ENCODE data around the gene BPIFB4.
"Not testable (repeated sequence)": the region's sequence is repeated elsewhere in the genome, so short reads cannot be mapped to it uniquely, and the experiment has no call there.

The BPIFB4 gene

GRCh38 chr20:33104336-33104735 lies 24.9 kb downstream of the BPIFB4 start:
- Histone ChIP-seq H3K36me3 (ENCODE audit: control insufficient read depth, insufficient read depth, low read length) (no peaks in the 10 kb centered on the region), H3K4me1 (ENCODE audit: control insufficient read depth, insufficient read depth, low read length) (peaks cover 6% of the 10 kb centered on the region), H3K4me3 (ENCODE audit: low read depth, low read length) (no peak overlapping the region), H3K9ac (ENCODE audit: low read length) (no peak overlapping the region), H3K9me3 (ENCODE audit: control insufficient read depth, insufficient read depth, low read depth, low read length) (no peaks in the 10 kb centered on the region), H3K27me3 (ENCODE audit: control insufficient read depth, insufficient read depth, low read length) (no peaks in the 10 kb centered on the region), H3K27ac (ENCODE audit: low read depth, low read length) (no peak overlapping the region)

- Histone ChIP-seq H3K4me1 (ENCODE audit: control insufficient read depth, insufficient read depth, low read length) (peaks cover 6% of the 10 kb centered on the region), H3K27me3 (ENCODE audit: control insufficient read depth, insufficient read depth, low read length) (no peaks in the 10 kb centered on the region), H3K4me3 (ENCODE audit: low read depth, low read length) (no peak overlapping the region), H3K9me3 (ENCODE audit: control insufficient read depth, insufficient read depth, low read depth, low read length) (no peaks in the 10 kb centered on the region), H3K27ac (ENCODE audit: low read depth, low read length) (no peak overlapping the region), H3K9ac (ENCODE audit: low read length) (no peak overlapping the region), H3K36me3 (ENCODE audit: control insufficient read depth, insufficient read depth, low read length) (no peaks in the 10 kb centered on the region)
Measured at GRCh38 chr20:33105316-33105924, 26.0 kb downstream of the BPIFB4 start.

GRCh38 chr20:33106058-33106620 lies 26.7 kb downstream of the BPIFB4 start:
- H3K4me1 ChIP-seq (ENCODE audit: control insufficient read depth, insufficient read depth, low read length); H3K27ac ChIP-seq (ENCODE audit: low read depth, low read length); H3K9ac ChIP-seq (ENCODE audit: low read length); H3K4me3 ChIP-seq (ENCODE audit: low read depth, low read length); H3K9me3 ChIP-seq (ENCODE audit: control insufficient read depth, insufficient read depth, low read depth, low read length); H3K27me3 ChIP-seq (ENCODE audit: control insufficient read depth, insufficient read depth, low read length); H3K36me3 ChIP-seq (ENCODE audit: control insufficient read depth, insufficient read depth, low read length): not testable (repeated sequence)

GRCh38 chr20:33108661-33109060 lies 29.2 kb downstream of the BPIFB4 start:
- no peak overlapping the region for H3K27ac ChIP-seq (ENCODE audit: low read depth, low read length)
- no peaks in the 10 kb centered on the region for H3K27me3 ChIP-seq (ENCODE audit: control insufficient read depth, insufficient read depth, low read length)
- peaks cover 6% of the 10 kb centered on the region for H3K9me3 ChIP-seq (ENCODE audit: control insufficient read depth, insufficient read depth, low read depth, low read length)
- no peak overlapping the region for H3K4me3 ChIP-seq (ENCODE audit: low read depth, low read length)
- H3K36me3 ChIP-seq (ENCODE audit: control insufficient read depth, insufficient read depth, low read length) = no peaks in the 10 kb centered on the region
- no peaks in the 10 kb centered on the region; the same call in 1 of the 2 replicates for H3K4me1 ChIP-seq (ENCODE audit: control insufficient read depth, insufficient read depth, low read length)
- H3K9ac ChIP-seq (ENCODE audit: low read length) = no peak overlapping the region

- Histone ChIP-seq H3K36me3 (ENCODE audit: control insufficient read depth, insufficient read depth, low read length) (no peaks in the 10 kb centered on the region), H3K9me3 (ENCODE audit: control insufficient read depth, insufficient read depth, low read depth, low read length) (peaks cover 11% of the 10 kb centered on the region), H3K4me1 (ENCODE audit: control insufficient read depth, insufficient read depth, low read length) (no peaks in the 10 kb centered on the region; the same call in 1 of the 2 replicates), H3K27me3 (ENCODE audit: control insufficient read depth, insufficient read depth, low read length) (no peaks in the 10 kb centered on the region), H3K4me3 (ENCODE audit: low read depth, low read length) (no peak overlapping the region), H3K27ac (ENCODE audit: low read depth, low read length) (no peak overlapping the region), H3K9ac (ENCODE audit: low read length) (no peak overlapping the region)
Measured at GRCh38 chr20:33110147-33110825, 30.8 kb downstream of the BPIFB4 start.

GRCh38 chr20:33111306-33111705 lies 31.9 kb downstream of the BPIFB4 start:
- Histone ChIP-seq H3K36me3 (ENCODE audit: control insufficient read depth, insufficient read depth, low read length) (no peaks in the 10 kb centered on the region), H3K4me1 (ENCODE audit: control insufficient read depth, insufficient read depth, low read length) (no peaks in the 10 kb centered on the region), H3K27ac (ENCODE audit: low read depth, low read length) (no peak overlapping the region), H3K9me3 (ENCODE audit: control insufficient read depth, insufficient read depth, low read depth, low read length) (peaks cover 11% of the 10 kb centered on the region), H3K4me3 (ENCODE audit: low read depth, low read length) (no peak overlapping the region), H3K9ac (ENCODE audit: low read length) (no peak overlapping the region), H3K27me3 (ENCODE audit: control insufficient read depth, insufficient read depth, low read length) (no peaks in the 10 kb centered on the region)

- no peaks in the 10 kb centered on the region for H3K27me3 ChIP-seq (ENCODE audit: control insufficient read depth, insufficient read depth, low read length)
- no peak overlapping the region for H3K9ac ChIP-seq (ENCODE audit: low read length)
- no peaks in the 10 kb centered on the region for H3K36me3 ChIP-seq (ENCODE audit: control insufficient read depth, insufficient read depth, low read length)
Measured at GRCh38 chr20:33112547-33113386, 33.3 kb downstream of the BPIFB4 start.

GRCh38 chr20:33113387-33113908 lies 34.0 kb downstream of the BPIFB4 start:
- no peaks in the 10 kb centered on the region for H3K36me3 ChIP-seq (ENCODE audit: control insufficient read depth, insufficient read depth, low read length)
- H3K4me1 ChIP-seq (ENCODE audit: control insufficient read depth, insufficient read depth, low read length) = no peaks in the 10 kb centered on the region
- H3K4me3 ChIP-seq (ENCODE audit: low read depth, low read length) = no peak overlapping the region
- peaks cover 11% of the 10 kb centered on the region for H3K9me3 ChIP-seq (ENCODE audit: control insufficient read depth, insufficient read depth, low read depth, low read length)
- no peak overlapping the region for H3K27ac ChIP-seq (ENCODE audit: low read depth, low read length)
- H3K9ac ChIP-seq (ENCODE audit: low read length) = no peak overlapping the region
- H3K27me3 ChIP-seq (ENCODE audit: control insufficient read depth, insufficient read depth, low read length) = no peaks in the 10 kb centered on the region

More at GRCh38 chr20:33112547-33113386, 33.3 kb downstream of the BPIFB4 start:
- Histone ChIP-seq H3K4me3 (ENCODE audit: low read depth, low read length) (no peak overlapping the region), H3K9me3 (ENCODE audit: control insufficient read depth, insufficient read depth, low read depth, low read length) (peaks cover 11% of the 10 kb centered on the region), H3K4me1 (ENCODE audit: control insufficient read depth, insufficient read depth, low read length) (no peaks in the 10 kb centered on the region), H3K27ac (ENCODE audit: low read depth, low read length) (no peak overlapping the region)

GRCh38 chr20:33115501-33115900 lies 36.1 kb downstream of the BPIFB4 start:
- H3K4me3 ChIP-seq (ENCODE audit: low read depth, low read length); H3K36me3 ChIP-seq (ENCODE audit: control insufficient read depth, insufficient read depth, low read length); H3K9ac ChIP-seq (ENCODE audit: low read length); H3K4me1 ChIP-seq (ENCODE audit: control insufficient read depth, insufficient read depth, low read length); H3K27me3 ChIP-seq (ENCODE audit: control insufficient read depth, insufficient read depth, low read length); H3K27ac ChIP-seq (ENCODE audit: low read depth, low read length): not testable (repeated sequence)
- peaks cover 11% of the 10 kb centered on the region for H3K9me3 ChIP-seq (ENCODE audit: control insufficient read depth, insufficient read depth, low read depth, low read length)

GRCh38 chr20:33119725-33120720 lies 40.6 kb downstream of the BPIFB4 start:
- H3K27ac ChIP-seq (ENCODE audit: low read depth, low read length) = no peak overlapping the region
- no peaks in the 10 kb centered on the region for H3K36me3 ChIP-seq (ENCODE audit: control insufficient read depth, insufficient read depth, low read length)
- peaks cover 5% of the 10 kb centered on the region for H3K27me3 ChIP-seq (ENCODE audit: control insufficient read depth, insufficient read depth, low read length)
- no peak overlapping the region for H3K9ac ChIP-seq (ENCODE audit: low read length)
- H3K9me3 ChIP-seq (ENCODE audit: control insufficient read depth, insufficient read depth, low read depth, low read length) = peaks cover 3% of the 10 kb centered on the region; the same call in 1 of the 2 replicates
- no peak overlapping the region for H3K4me3 ChIP-seq (ENCODE audit: low read depth, low read length)
- H3K4me1 ChIP-seq (ENCODE audit: control insufficient read depth, insufficient read depth, low read length) = no peaks in the 10 kb centered on the region
